Activated CD8-positive, alpha-beta memory T cell treated with anti-CD3 and anti-CD28 coated beads for 48 hours (primary cell): ENCODE data around the gene LRRC10B.

Experiments used
- DNase-seq, 3 experiments: peaks; one replicate each; pipeline ENCODE4 v3.0.0-alpha.2; 2020; ENCODE audit warnings: low read depth in 2 of 3, low spot score in 2 of 3

LRRC10B gene

DNA sequence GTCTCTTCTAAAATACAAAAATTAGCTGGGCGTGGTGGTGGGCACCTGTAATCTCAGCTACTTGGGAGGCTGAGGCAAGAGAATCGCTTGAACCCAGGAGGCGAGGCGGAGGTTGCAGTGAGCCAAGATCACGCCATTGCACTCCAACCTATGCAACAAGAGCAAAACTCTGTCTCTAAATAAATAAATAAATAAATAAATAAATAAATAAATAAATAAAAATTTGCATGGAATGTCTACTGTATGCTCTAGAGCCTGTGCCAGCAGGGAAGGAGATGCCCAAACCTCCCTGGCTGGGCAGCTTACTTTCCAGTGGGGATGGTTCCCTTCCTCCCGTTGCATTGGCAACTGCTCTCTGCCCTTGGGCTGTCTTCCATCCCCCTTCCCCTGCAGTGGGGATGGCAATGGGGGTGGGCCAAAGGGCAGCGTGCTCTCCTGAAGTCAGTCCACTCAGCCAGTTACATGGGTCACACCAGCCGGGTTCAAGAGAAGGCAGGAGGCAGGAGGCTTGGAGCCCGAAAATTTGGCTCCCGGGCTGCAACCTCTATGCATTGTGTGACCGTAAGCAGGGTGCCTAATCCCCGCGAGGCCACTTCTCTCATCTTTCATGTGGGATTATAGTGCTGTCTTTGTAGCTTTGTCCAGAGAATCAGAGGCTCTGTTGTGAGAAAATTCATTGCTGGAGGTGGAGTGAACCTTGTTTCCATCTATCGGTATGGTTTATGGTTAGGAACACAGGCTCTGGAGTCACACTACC is 1.4 kb upstream of the LRRC10B start:
- DNase-seq = no peak

GRCh38 chr11:61509043-61510029 is 787 bp downstream of the LRRC10B start:
- peak; percentile 23 to 58 (median 44) for DNase-seq

DNA sequence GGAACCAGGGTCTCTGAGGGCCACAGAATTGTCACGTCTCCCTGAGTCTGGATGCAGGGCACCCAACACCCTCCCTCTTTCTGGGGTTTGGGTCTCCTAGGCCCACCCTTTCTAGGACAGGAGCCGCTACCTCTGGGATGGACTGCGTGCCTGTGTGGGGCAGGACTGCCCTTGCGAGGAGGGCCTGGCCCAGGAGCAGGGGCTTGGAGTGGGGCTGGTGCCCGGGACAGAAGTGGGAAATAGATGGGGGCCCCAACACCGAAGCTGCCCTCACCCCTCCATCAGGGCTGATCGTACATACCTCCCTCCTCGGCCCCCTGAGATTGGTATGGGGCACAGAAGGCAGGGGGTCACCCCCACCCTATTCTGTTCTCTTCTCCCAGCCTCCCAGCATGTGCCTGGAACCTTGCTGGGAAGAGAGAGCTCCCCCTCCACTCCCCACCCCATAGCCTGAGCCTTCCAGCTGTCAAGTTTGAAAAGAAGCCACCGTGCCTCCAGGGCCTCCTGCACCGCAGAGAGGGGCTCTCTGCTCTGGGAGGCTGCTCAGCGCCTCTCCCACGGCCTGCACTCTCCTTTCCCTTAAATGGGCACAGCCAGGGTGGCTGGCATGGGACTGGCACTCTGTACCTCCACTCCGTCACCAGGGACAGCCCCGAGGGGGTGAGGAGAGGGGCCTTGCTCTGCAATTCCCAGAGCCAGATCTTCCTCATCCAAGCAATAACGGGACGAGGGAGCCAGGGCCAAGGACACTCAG is 1.8 kb downstream of the LRRC10B start:
- DNase-seq = no peak

DNA sequence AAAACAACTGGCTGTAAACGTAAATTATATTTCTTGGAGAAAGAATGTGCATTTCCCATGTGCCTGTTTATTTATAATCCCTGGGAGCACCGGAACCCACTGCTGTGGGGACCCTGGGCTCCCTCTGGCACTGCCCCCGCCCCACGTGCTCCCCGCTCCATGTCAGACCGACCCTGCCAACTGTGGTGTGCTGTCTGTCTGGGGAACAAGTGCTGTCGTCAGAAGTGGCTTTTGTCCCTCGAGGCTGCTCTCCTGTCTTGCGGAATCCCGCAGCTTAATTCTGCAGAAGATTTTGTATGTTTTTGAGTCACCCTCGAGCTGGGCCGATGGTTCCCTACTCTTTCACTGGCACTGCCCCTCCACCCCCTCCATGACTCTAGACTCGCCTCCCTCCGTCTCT is 2.4 kb downstream of the LRRC10B start:
- DNase-seq = no peak

- no peak for DNase-seq
Measured at GRCh38 chr11:61511383-61511782, 2.8 kb downstream of the LRRC10B start.

GRCh38 chr11:61512435-61512834 is 3.9 kb downstream of the LRRC10B start:
- DNase-seq = no peak

GRCh38 chr11:61513143-61513765 is 4.7 kb downstream of the LRRC10B start:
- no peak for DNase-seq

- no peak for DNase-seq
Measured at GRCh38 chr11:61514050-61514917, 5.7 kb downstream of the LRRC10B start.

DNA sequence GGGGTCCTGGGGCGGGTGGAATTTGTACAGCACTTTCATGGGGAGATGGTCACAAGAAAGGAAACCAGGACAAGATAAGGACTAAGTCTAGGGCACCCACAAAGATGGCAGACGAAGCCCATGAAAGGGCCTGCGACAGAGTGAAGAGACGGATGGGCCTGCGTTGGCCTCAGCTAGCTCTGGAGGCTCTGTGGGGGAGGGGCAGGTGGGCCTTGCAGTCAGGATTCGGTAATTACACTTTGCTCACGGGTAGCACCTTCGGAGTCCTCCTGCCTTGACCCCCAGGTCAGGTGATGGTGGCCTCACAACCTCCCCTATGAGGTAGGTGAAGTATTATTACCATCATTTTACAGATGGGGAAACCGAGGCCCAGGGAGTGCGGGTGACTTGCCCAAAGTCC is 7.1 kb downstream of the LRRC10B start:
- DNase-seq = no peak

- no peak for DNase-seq
Measured at GRCh38 chr11:61516191-61516590, 7.6 kb downstream of the LRRC10B start.

GRCh38 chr11:61516675-61517572 is 8.4 kb downstream of the LRRC10B start:
- DNase-seq = peak; percentile 24 to 72 (median 61)

DNA sequence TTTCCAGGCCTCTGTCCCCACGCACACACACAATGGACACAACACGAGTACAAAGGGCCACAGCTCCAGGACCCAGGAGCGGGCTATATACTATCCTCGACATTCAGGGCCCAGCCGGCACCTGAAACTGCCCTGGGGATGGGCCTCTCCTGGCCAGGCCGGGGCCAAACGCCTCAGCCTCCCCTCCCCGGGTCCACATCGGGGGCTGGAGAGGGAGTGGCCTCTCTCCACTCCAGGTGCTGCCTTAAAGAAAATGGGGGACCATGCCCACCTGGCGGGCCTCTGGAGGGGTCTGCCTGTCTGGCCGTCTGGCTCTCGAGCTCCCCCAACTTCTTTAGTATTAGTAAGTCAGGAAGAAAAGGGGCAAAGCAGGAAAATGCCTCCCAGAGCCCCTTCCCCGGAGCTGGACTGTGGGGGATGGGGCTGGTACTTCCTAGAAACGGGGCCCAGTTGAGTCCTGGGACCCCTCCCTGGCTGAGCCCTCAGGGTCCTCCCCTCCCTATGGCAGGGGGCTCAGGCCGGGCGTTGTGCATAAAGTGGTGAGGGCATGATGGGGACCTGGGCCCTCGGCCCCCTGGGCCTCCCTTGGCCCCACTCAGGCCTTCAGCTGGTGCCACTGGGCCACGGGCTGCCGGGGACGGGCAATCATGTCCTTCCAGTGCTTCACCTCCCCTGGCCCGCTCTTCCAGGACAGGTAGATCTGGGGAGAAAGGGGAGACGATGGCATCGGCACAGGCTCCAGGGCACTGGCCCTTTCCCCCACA is 9.7 kb downstream of the LRRC10B start:
- no peak for DNase-seq

- DNase-seq = no peak
Measured at GRCh38 chr11:61522881-61523280, 14.3 kb downstream of the LRRC10B start.

DNA sequence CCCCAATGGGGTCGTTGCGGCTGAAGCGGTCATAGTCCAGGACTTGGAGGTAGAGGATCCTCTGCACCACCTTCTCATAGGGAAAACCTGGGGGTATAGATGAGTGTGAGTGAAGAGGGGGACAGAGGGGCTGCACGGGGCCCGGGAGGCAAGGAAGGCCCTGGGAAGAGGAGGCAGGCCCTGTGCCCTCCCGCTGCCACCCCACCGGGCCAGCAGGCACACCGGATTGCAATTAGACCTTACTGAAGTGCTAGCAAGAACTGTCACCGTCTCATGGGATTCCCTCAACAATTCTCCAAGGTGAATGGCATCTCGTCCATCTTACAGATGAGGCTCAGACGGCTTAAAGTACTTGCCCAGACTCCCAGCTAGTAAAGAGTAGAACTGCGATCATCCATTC is 15.9 kb downstream of the LRRC10B start:
- DNase-seq = no peak

- DNase-seq = no peak
Measured at GRCh38 chr11:61524963-61525587, 16.5 kb downstream of the LRRC10B start.

DNA sequence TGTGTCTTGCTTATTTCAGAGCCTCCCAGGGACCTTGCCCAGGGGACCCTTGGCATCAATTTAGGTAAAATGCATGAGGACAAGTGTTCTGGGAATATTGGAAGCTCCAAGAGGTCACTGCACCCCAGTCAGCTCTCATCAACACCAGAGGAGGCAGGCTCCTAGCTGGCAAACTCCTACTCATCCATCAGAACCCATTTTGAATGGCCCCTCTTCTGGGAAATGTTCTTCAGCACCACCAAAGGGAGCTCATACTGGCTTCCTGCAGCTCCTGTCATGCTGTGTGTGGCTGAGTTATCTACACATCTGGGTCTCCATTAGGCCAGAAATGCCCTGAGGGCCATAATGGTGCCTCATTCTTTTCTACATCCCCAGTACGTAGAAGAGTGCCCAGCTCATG is 17.7 kb downstream of the LRRC10B start:
- no peak for DNase-seq

- DNase-seq = no peak
Measured at GRCh38 chr11:61526956-61527731, 18.6 kb downstream of the LRRC10B start.
